Pancreas (tissue), 10 donors: ENCODE results near the gene RPL28. TPM values are rescaled to one million over a fixed set of nuclear protein-coding genes. Genes with fewer than 3 reads are reported as not detected.

Source experiments
- ATAC-seq, 4 donors: fragments of 200-7000 bp; cut with Tn5 transposase; one replicate each; pipeline versions ENCODE4 v1.8.0 to v1.9.1; 2020; ENCODE audit warnings: mild to moderate bottlenecking in 4 of 4, moderate library complexity in 4 of 4
- DNase-seq, 6 donors: peaks; one replicate each; pipeline ENCODE4 v3.0.0-alpha.2; 2020
- FAIRE-seq: peaks from 2 replicates; lab custom pipeline; 2012; peaks lifted over from hg19 to GRCh38; lab: Jason Lieb, UNC
- H3K27ac ChIP-seq, 4 donors: fragments of 200-600 bp; sonication (generic); 1 replicate in 3 of 4; 2 replicates in 1 of 4; pipeline versions ENCODE4 v1.5.0 to v1.8.0; 2020
- H3K27me3 ChIP-seq, 4 donors: fragments of 200-600 bp; one replicate each; pipeline ENCODE4 v1.8.0; 2021
- H3K36me3 ChIP-seq, 3 donors: fragments of 200-600 bp; sonication (generic) in 1 of 3; one replicate each; pipeline versions ENCODE4 v1.5.0 to v1.8.0; 2020 to 2021
- H3K4me1 ChIP-seq, 3 donors: fragments of 200-600 bp; one replicate each; pipeline ENCODE4 v1.8.0; 2021
- H3K4me3 ChIP-seq, 4 donors: fragments of 200-600 bp; sonication (generic) in 2 of 4; one replicate each; pipeline versions ENCODE4 v1.5.0 to v1.8.0; 2020 to 2021
- H3K9me3 ChIP-seq, 4 donors: fragments of 200-600 bp; one replicate each; pipeline ENCODE4 v1.8.0; 2021
- WGBS, 2 donors: extraction: QIAGEN DNeasy Blood & Tissue Kit; methylation state at CpG; one replicate each; pipeline ENCODE4 v1.1.7; 2013; 5-methylcytosine and 5-hydroxymethylcytosine counted together
- intact Hi-C, 3 donors: fragments of 100-400 bp; cut with DNase I; formaldehyde crosslinking; loops; one replicate each; pipeline versions ENCODE4 v1.11.1 to v1.14.2; 2022
- polyA plus RNA-seq, 2 donors: library from polyadenylated mRNA; stranded (reverse); fragments of 200-250 nt; gene quantifications; one replicate each; pipeline ENCODE4 v1.2.3, GENCODE V29; 2013
- total RNA-seq, 6 donors: library from RNA; stranded (reverse); fragmentation: NEBNext Ultra II Directional in 4 of 6; extraction: Animal tissue kit (Norgen Biotek cat#: 25700) in 4 of 6; gene quantifications; one replicate each; pipeline versions ENCODE4 v1.2.1 to v1.2.4, GENCODE V29; 2021 to 2023
- TF ChIP-seq, protein P1 (sequence below), 4 donors: fragments of 200-600 bp; sonication (generic) in 3 of 4; IDR thresholded peaks; one replicate each; pipeline versions ENCODE4 v1.5.0 to v1.8.0; 2021; ENCODE audit warnings: antibody characterized with exemption in 4 of 4
- donor health status: healthy with polysubstance abuse.
- donor health status: DM: no; HTN: no; CAD: no; lungs with moderate emphysema.
- donor health status: DM: no; HTN: no; CAD: no.
- donor health status: control.
- donor health status: control.
- donor health status: Bipolar disorder and iron deficiency.
- donor health status: DM: yes; HTN: yes; CAD: no.
- donor health status: DM: no; HTN: no; CAD: no.
- donor health status: DM: no; HTN: no; CAD: no.
- donor health status: DM: yes; HTN: yes; CAD: no.

RPL28 gene
- total and polyA plus RNA-seq, 8 donors = 420 to 1,198 (median 819) TPM

DNA sequence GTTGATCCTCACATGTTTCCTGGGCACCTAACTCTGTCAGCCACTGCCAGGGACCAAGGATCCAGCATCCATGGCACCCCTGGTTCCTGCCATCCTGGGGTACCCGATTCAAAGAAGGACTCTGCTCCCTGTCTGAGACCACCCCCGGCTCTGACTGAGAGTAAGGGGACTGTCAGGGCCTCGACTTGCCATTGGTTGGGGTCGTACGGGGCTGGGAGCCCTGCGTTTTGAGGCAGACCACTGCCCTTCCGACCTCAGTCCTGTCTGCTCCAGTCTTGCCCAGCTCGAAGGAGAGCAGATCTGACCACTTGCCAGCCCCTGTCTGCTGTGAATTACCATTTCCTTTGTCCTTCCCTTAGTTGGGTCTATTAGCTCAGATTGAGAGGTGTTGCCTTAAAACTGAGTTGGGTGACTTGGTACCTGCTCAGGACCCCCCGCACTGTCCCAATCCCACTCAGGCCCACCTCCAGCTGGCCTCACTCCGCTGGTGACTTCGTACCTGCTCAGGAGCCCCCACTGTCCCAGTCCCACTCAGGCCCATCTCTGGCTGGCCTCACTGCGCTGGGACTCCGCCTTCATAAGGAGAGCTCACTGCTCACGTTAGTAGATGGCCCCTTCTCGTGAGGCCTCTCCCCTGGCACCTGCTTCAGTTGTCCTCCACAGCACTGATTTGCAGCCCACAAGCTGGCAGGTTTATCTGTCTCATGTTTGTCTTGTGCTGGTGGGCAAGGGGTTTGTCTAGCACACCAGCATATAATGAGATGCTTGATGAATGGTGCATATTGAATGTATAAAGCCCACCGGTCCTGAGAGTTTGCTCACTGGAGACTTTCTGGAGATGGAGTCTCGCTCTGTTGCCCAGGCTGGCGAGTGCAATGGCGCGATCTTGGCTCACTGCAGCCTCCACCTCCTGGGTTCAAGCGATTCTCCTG, 3.9 kb downstream of the RPL28 start:
- DNase-seq (peak in 1 of 6 donors; percentile 17), FAIRE-seq (no peak), ATAC-seq (no peak)
- intact Hi-C loops = loop anchor here in 1 of 3 donors (10.0 kb wide), 1 partner anchor 95 kb away; no protein-coding TSS in a partner anchor
- Histone ChIP-seq H3K4me1 (peaks cover 10 to 21% (median 17%) of the 10 kb centered on the region in 3 donors), H3K36me3 (peaks cover 0 to 23% (median 11%) of the 10 kb centered on the region in 3 donors), H3K27ac (no peak overlapping the region), H3K4me3 (no peak overlapping the region), H3K27me3 (no peaks in the 10 kb centered on the region), H3K9me3 (no peaks in the 10 kb centered on the region)
- WGBS, 2 donors = 84 to 87% methylated on average over 21 of the region's 21 CpGs
- TF ChIP-seq, protein P1, sequence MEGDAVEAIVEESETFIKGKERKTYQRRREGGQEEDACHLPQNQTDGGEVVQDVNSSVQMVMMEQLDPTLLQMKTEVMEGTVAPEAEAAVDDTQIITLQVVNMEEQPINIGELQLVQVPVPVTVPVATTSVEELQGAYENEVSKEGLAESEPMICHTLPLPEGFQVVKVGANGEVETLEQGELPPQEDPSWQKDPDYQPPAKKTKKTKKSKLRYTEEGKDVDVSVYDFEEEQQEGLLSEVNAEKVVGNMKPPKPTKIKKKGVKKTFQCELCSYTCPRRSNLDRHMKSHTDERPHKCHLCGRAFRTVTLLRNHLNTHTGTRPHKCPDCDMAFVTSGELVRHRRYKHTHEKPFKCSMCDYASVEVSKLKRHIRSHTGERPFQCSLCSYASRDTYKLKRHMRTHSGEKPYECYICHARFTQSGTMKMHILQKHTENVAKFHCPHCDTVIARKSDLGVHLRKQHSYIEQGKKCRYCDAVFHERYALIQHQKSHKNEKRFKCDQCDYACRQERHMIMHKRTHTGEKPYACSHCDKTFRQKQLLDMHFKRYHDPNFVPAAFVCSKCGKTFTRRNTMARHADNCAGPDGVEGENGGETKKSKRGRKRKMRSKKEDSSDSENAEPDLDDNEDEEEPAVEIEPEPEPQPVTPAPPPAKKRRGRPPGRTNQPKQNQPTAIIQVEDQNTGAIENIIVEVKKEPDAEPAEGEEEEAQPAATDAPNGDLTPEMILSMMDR (IDR thresholded peaks at IDR 0.05) = no peak

DNA sequence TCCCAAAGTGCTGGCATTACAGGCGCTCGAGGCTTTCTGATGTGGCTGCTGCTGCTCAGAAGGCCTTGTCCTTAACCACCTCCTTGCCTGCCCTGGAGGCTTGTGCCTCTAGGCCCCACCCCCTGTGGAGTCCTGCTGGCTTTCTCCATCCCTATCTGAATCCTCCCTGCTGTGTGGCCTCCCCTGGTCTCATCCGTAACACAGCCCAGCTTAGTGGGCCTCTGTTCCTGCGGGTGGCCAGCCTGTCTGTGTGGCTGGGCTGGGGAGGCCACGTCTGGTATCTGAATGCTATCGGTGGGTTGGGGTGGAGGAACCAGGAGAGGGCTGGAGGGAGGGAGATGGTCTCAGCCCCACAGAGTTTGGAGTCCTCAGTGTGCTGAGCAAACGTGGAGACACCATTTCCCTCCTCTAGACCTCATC, 4.7 kb downstream of the RPL28 start:
- Histone ChIP-seq H3K9me3 (no peaks in the 10 kb centered on the region), H3K36me3 (peaks cover 0 to 23% (median 11%) of the 10 kb centered on the region in 3 donors), H3K4me3 (no peak overlapping the region), H3K4me1 (peaks cover 10 to 17% (median 17%) of the 10 kb centered on the region in 3 donors), H3K27ac (no peak overlapping the region), H3K27me3 (no peaks in the 10 kb centered on the region)
- WGBS, 2 donors = 83 to 85% methylated on average over 7 of the region's 7 CpGs
- FAIRE-seq (no peak), ATAC-seq (no peak), DNase-seq (no peak)
- intact Hi-C loops = no loop called here
- TF ChIP-seq, protein P1 (IDR thresholded peaks at IDR 0.05) = no peak

DNA sequence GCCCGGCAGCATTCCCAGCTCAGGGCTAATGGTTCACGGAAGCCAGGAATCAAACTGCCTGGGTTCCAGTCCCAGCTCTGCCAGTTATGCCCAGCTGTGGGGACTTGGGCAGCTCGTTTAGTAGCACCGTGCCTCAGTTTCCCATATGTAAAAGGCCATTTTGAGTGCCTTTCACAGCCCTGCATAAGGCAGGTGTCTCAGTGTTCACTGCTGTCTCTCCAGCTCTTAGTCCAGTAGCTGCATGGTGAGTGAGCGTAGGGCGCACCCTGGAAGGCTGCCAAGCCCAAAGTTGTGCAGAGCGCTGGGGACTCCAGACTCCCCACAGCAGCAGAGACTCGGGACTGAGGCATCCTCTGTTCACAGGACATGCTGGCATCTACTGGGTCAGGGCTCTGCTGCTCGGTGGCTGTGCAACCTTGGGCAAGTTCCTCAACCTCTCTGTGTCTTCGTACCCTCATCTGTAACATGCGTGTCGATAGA, 5.5 kb downstream of the RPL28 start:
- DNase-seq (no peak), ATAC-seq (no peak), FAIRE-seq (no peak)
- Histone ChIP-seq H3K4me3 (no peak overlapping the region), H3K27me3 (no peaks in the 10 kb centered on the region), H3K27ac (no peak overlapping the region), H3K9me3 (no peaks in the 10 kb centered on the region), H3K4me1 (peaks cover 10 to 17% (median 17%) of the 10 kb centered on the region in 3 donors), H3K36me3 (peaks cover 0 to 23% (median 11%) of the 10 kb centered on the region in 3 donors)
- WGBS, 2 donors = 86 to 90% methylated on average over 12 of the region's 12 CpGs
- TF ChIP-seq, protein P1 (IDR thresholded peaks at IDR 0.05) = no peak
- intact Hi-C loops = no loop called here

DNA sequence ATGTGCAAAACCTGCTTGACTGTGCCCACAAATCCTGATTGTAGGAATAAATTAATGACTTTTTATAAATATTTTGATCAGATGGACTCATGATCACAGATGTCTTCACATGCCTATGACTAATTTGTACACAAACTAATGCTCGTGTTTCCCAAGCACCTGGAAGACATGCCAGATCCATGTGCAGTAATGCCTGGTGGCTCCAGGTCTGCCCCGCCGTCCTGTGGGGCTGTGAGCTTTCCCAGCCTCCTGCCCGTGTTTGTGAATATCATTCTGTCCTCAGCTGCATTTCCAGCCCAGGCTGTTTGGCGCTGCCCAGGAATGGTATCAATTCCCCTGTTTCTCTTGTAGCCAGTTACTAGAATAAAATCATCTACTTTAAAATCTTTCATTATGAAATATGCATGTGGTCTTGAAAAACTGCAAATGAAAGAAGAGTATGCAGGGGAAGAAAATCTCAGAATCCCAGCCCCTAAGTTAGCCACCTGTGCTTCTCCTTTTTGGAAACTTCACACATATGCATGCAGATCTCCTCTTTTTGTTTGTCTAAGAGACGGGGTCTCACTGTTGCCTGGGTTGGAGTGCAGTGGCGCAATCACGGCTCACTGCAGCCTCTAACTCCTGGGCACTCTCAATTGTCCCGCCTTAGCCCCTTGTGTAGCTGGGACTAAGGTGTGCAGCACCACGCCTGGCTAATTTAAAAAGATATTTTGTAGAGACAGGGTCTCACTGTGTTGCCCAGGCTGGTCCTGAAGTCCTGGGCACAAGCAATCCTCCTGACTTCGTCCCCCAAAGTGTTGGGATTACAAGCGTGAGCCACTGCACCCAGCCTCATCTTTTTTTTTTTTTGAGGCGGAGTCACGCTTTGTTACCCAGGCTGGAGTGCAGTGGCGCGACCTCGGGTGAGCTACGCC, 6.2 kb downstream of the RPL28 start:
- Histone ChIP-seq H3K27me3 (no peaks in the 10 kb centered on the region), H3K9me3 (no peaks in the 10 kb centered on the region), H3K36me3 (peaks cover 0 to 23% (median 11%) of the 10 kb centered on the region in 3 donors), H3K27ac (no peak overlapping the region), H3K4me3 (no peak overlapping the region), H3K4me1 (peaks cover 8 to 17% (median 15%) of the 10 kb centered on the region in 3 donors)
- DNase-seq (no peak), FAIRE-seq (no peak), ATAC-seq (no peak)
- TF ChIP-seq, protein P1 (IDR thresholded peaks at IDR 0.05) = no peak
- 82% methylated on average over 18 of the region's 18 CpGs for WGBS, 2 donors
- intact Hi-C loops = no loop called here
